ENCODE measurements around the gene FTO. TPM values are rescaled to one million over a fixed set of nuclear protein-coding genes. Genes with fewer than 3 reads are reported as not detected.

Gene FTO
- total RNA-seq, 4 donors from 2014 or later, result 102 to 138 (median 130) TPM

- no peak for ATAC-seq
- H3K27me3 ChIP-seq, result no peaks in the 10 kb centered on the region
- H3K27ac ChIP-seq, result no peak overlapping the region
- WGBS, 2 donors (ENCODE audit: low coverage in 1 of 2), result 63 to 68% methylated on average over 2 of the region's 2 CpGs
- H3K9me3 ChIP-seq, result peaks cover 0 to 16% (median 0%) of the 10 kb centered on the region in 3 donors
- no peaks in the 10 kb centered on the region for H3K4me1 ChIP-seq
- no peak overlapping the region for H3K4me3 ChIP-seq
- TF ChIP-seq POLR2AphosphoS5 (IDR thresholded peaks at IDR 0.05) (no peak), CTCF (IDR thresholded peaks at IDR 0.05) (no peak), EP300 (IDR thresholded peaks at IDR 0.05) (no peak), POLR2A (IDR thresholded peaks at IDR 0.05) (no peak)
- H3K36me3 ChIP-seq, result peaks cover 0 to 27% of the 10 kb centered on the region in 2 donors
Observed at GRCh38 chr16:54098247-54098646, 394.3 kb downstream of the FTO start.

- H3K27me3 ChIP-seq, result no peaks in the 10 kb centered on the region
- 100% methylated on average over 3 to 4 of the region's 5 CpGs for WGBS, 2 donors (ENCODE audit: low coverage in 1 of 2)
- ATAC-seq, result no peak
- H3K4me3 ChIP-seq, result no peak overlapping the region
- H3K9me3 ChIP-seq, result peaks cover 0 to 16% (median 0%) of the 10 kb centered on the region in 3 donors
- no peak overlapping the region for H3K27ac ChIP-seq
- no peaks in the 10 kb centered on the region for H3K4me1 ChIP-seq
- peaks cover 0 to 19% of the 10 kb centered on the region in 2 donors for H3K36me3 ChIP-seq
- TF ChIP-seq POLR2AphosphoS5 (IDR thresholded peaks at IDR 0.05), result no peak
- no peak for TF ChIP-seq CTCF (IDR thresholded peaks at IDR 0.05)
- no peak for TF ChIP-seq POLR2A (IDR thresholded peaks at IDR 0.05)
- no peak for TF ChIP-seq EP300 (IDR thresholded peaks at IDR 0.05)
Observed at GRCh38 chr16:54099627-54100026, 395.7 kb downstream of the FTO start.

GRCh38 chr16:54102888-54103866 is 399.2 kb downstream of the FTO start:
- ATAC-seq, result no peak

GRCh38 chr16:54106057-54106456 is 402.1 kb downstream of the FTO start:
- Histone ChIP-seq H3K4me1 (no peaks in the 10 kb centered on the region), H3K9me3 (no peaks in the 10 kb centered on the region), H3K27ac (no peak overlapping the region), H3K27me3 (no peaks in the 10 kb centered on the region), H3K4me3 (no peak overlapping the region), H3K36me3 (peaks cover 0 to under 1% of the 10 kb centered on the region in 2 donors)
- WGBS, 2 donors (ENCODE audit: low coverage in 1 of 2), result 96 to 100% methylated on average over 2 to 5 of the region's 5 CpGs
- no peak for ATAC-seq
- TF ChIP-seq CTCF (IDR thresholded peaks at IDR 0.05), result no peak
- no peak for TF ChIP-seq POLR2A (IDR thresholded peaks at IDR 0.05)
- no peak for TF ChIP-seq EP300 (IDR thresholded peaks at IDR 0.05)
- no peak for TF ChIP-seq POLR2AphosphoS5 (IDR thresholded peaks at IDR 0.05)

More at GRCh38 chr16:54102888-54103866, 399.2 kb downstream of the FTO start:
- Histone ChIP-seq H3K27me3 (no peaks in the 10 kb centered on the region), H3K36me3 (peaks cover 0 to 6% of the 10 kb centered on the region in 2 donors), H3K9me3 (no peaks in the 10 kb centered on the region), H3K4me3 (no peak overlapping the region), H3K4me1 (no peaks in the 10 kb centered on the region), H3K27ac (no peak overlapping the region)
- WGBS, 2 donors (ENCODE audit: low coverage in 1 of 2), result 87 to 90% methylated on average over 10 of the region's 10 CpGs
- TF ChIP-seq POLR2A (IDR thresholded peaks at IDR 0.05) (no peak), POLR2AphosphoS5 (IDR thresholded peaks at IDR 0.05) (no peak), EP300 (IDR thresholded peaks at IDR 0.05) (no peak)

GRCh38 chr16:54107583-54108202 is 403.7 kb downstream of the FTO start:
- Histone ChIP-seq H3K27ac (no peak overlapping the region), H3K4me3 (no peak overlapping the region), H3K4me1 (no peaks in the 10 kb centered on the region), H3K27me3 (no peaks in the 10 kb centered on the region), H3K9me3 (no peaks in the 10 kb centered on the region), H3K36me3 (peaks cover 6 to 14% of the 10 kb centered on the region in 2 donors)
- WGBS, 2 donors (ENCODE audit: low coverage in 1 of 2), result 78 to 95% methylated on average over 6 to 7 of the region's 7 CpGs
- ATAC-seq, result no peak
- TF ChIP-seq EP300 (IDR thresholded peaks at IDR 0.05), result no peak
- TF ChIP-seq POLR2AphosphoS5 (IDR thresholded peaks at IDR 0.05), result no peak
- TF ChIP-seq CTCF (IDR thresholded peaks at IDR 0.05), result no peak
- no peak for TF ChIP-seq POLR2A (IDR thresholded peaks at IDR 0.05)
